Prostate gland (tissue), 2 donors: ENCODE measurements around the gene ZEB2. TPM values are rescaled to one million over a fixed set of nuclear protein-coding genes. Genes with fewer than 3 reads are reported as not detected.

ENCODE experiments used
- DNase-seq: peaks from one replicate; pipeline ENCODE4 v3.0.0-alpha.2; 2019; ENCODE audit warnings: low spot score
- H3K27ac ChIP-seq, 2 donors: fragments of 200-600 bp; sonication (generic); 2 replicates each; pipeline ENCODE4 v1.5.1; 2017 to 2019
- H3K27me3 ChIP-seq: fragments of 200-600 bp; sonication (generic); replicated peaks from 2 replicates; pipeline ENCODE4 v1.5.1; 2019; ENCODE audit not compliant: insufficient read depth
- H3K36me3 ChIP-seq, 2 donors: fragments of 200-600 bp; sonication (generic); 1 replicate in 1 of 2; 2 replicates in 1 of 2; pipeline versions ENCODE4 v1.5.1 to v1.8.1; 2017 to 2019
- H3K4me1 ChIP-seq: fragments of 200-600 bp; sonication (generic); replicated peaks from 2 replicates; pipeline ENCODE4 v1.5.1; 2019
- H3K4me3 ChIP-seq, 2 donors: fragments of 200-600 bp; sonication (generic); 2 replicates each; pipeline ENCODE4 v1.5.1; 2017 to 2019
- H3K9me3 ChIP-seq: fragments of 200-600 bp; sonication (generic); 2 replicates; pipeline ENCODE4 v1.5.1; 2017
- CTCF ChIP-seq, 4 experiments: fragments of 200-600 bp in 2 of 4; fragments of 450-650 bp in 2 of 4; sonication (generic) in 2 of 4; IDR thresholded peaks; 1 replicate in 3 of 4; 2 replicates in 1 of 4; pipeline ENCODE4 v1.5.1; 2016 to 2019; ENCODE audit warnings: antibody characterized with exemption in 4 of 4, mild to moderate bottlenecking in 2 of 4, moderate library complexity in 2 of 4
- POLR2A ChIP-seq: fragments of 450-650 bp; IDR thresholded peaks from one replicate; pipeline ENCODE4 v1.6.1; 2016; ENCODE audit warnings: antibody characterized with exemption, mild to moderate bottlenecking
- POLR2AphosphoS5 ChIP-seq: sonication (generic); formaldehyde crosslinking; IDR thresholded peaks from one replicate; pipeline ENCODE4 v1.6.1; 2017; ENCODE audit warnings: antibody characterized with exemption
- WGBS: methylation state at CpG from one replicate; pipeline ENCODE4 v1.1.5; 2018; 5-methylcytosine and 5-hydroxymethylcytosine counted together
- intact Hi-C: fragments of 100-400 bp; cut with DNase I; formaldehyde crosslinking; loops from one replicate; pipeline ENCODE4 v1.14.2; 2022
- total RNA-seq, 2 donors: library from RNA; depleted of rRNA; stranded (reverse); fragments of >200 nt; gene quantifications; one replicate each; pipeline ENCODE4 v1.1.0, GENCODE V29; 2016

ZEB2 gene
- total RNA-seq, 2 donors from 2014 or later, result 13.1 to 80.4 TPM

- Histone ChIP-seq H3K27me3 (no peaks in the 10 kb centered on the region), H3K36me3 (no peaks in the 10 kb centered on the region), H3K4me3 (no peak overlapping the region), H3K9me3 (no peaks in the 10 kb centered on the region), H3K4me1 (no peaks in the 10 kb centered on the region), H3K27ac (no peak overlapping the region)
- no peak for DNase-seq
- WGBS, result 52% methylated on average over 3 of the region's 3 CpGs
- intact Hi-C loops, result no loop called here
- TF ChIP-seq POLR2AphosphoS5, result no peak
- TF ChIP-seq CTCF (IDR thresholded peaks at IDR 0.05), result no peak
- TF ChIP-seq POLR2A, result no peak
Measured at GRCh38 chr2:144459286-144459685, 60.6 kb downstream of the ZEB2 start.

DNA sequence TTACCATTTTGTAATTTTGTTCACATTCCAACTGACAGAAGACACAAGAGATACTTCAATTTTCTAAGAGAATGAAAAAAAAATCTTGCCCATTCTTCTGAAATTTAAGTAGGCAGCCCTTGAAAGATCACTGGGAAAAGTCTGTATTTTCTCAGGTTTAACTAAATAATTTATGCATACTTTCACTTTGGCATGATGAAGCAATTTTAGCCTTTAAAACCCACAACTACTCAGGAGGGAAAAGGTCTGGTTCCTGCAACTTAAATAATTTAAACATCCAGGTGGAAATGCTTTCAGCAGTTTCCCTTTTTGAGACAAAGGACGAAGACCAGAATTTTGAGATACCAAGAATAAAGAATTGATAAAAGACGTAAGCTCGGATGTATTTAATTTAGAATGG, 61.4 kb downstream of the ZEB2 start:
- Histone ChIP-seq H3K4me3 (no peak overlapping the region), H3K27me3 (no peaks in the 10 kb centered on the region), H3K4me1 (peaks cover 2% of the 10 kb centered on the region), H3K9me3 (no peaks in the 10 kb centered on the region), H3K27ac (no peak overlapping the region), H3K36me3 (no peaks in the 10 kb centered on the region)
- intact Hi-C loops, result no loop called here
- 92% methylated on average over 3 of the region's 3 CpGs for whole genome bisulfite sequencing
- DNase-seq, result no peak
- no peak for TF ChIP-seq POLR2A
- no peak for TF ChIP-seq POLR2AphosphoS5
- TF ChIP-seq CTCF (IDR thresholded peaks at IDR 0.05), result no peak

GRCh38 chr2:144456680-144457079, 63.2 kb downstream of the ZEB2 start:
- intact Hi-C loops, result no loop called here
- Histone ChIP-seq H3K36me3 (no peaks in the 10 kb centered on the region), H3K27me3 (no peaks in the 10 kb centered on the region), H3K27ac (no peak overlapping the region), H3K9me3 (no peaks in the 10 kb centered on the region), H3K4me1 (peaks cover 2% of the 10 kb centered on the region), H3K4me3 (no peak overlapping the region)
- no peak for DNase-seq
- TF ChIP-seq POLR2A, result no peak
- TF ChIP-seq CTCF (IDR thresholded peaks at IDR 0.05), result no peak
- no peak for TF ChIP-seq POLR2AphosphoS5
- WGBS, result 41% methylated on average over 3 of the region's 3 CpGs

DNA sequence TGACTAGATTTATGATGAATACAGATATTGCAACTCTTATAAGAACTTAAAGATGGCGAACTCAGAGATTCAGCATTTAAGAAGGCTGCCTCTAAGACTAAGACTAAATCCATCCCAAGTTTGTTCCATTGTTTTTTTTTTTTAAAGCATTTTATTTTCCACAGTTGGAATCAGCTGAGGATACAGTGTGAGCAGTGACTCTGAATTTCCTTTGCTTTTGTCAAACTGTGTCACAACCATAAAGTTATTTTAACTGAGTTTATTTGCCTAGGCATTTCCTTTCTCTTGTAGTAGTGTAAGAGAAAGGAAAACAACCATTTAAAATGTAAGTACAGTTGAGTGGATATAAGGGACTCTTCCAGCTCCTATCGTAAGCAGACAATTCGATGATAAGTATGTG, 63.9 kb downstream of the ZEB2 start:
- no peak for DNase-seq
- Histone ChIP-seq H3K27ac (no peak overlapping the region), H3K9me3 (no peaks in the 10 kb centered on the region), H3K27me3 (peaks cover 3% of the 10 kb centered on the region), H3K4me3 (no peak overlapping the region), H3K4me1 (peaks cover 2% of the 10 kb centered on the region), H3K36me3 (no peaks in the 10 kb centered on the region)
- no peak for TF ChIP-seq CTCF (IDR thresholded peaks at IDR 0.05)
- no peak for TF ChIP-seq POLR2A
- no peak for TF ChIP-seq POLR2AphosphoS5
- WGBS, result 88% methylated on average over 3 of the region's 3 CpGs
- intact Hi-C loops, result no loop called here

- Histone ChIP-seq H3K4me3 (no peak overlapping the region), H3K27ac (no peak overlapping the region), H3K36me3 (no peaks in the 10 kb centered on the region), H3K27me3 (peaks cover 3% of the 10 kb centered on the region), H3K4me1 (peaks cover 2% of the 10 kb centered on the region), H3K9me3 (no peaks in the 10 kb centered on the region)
- TF ChIP-seq POLR2A (no peak), POLR2AphosphoS5 (no peak), CTCF (IDR thresholded peaks at IDR 0.05) (no peak)
- DNase-seq, result no peak
- WGBS, result 69% methylated on average over 8 of the region's 8 CpGs
- intact Hi-C loops, result no loop called here
Measured at GRCh38 chr2:144454466-144455287, 65.2 kb downstream of the ZEB2 start.
